HepG2 (cell line): ENCODE results near the gene SLC35A3. TPM values are rescaled to one million over a fixed set of nuclear protein-coding genes. Genes with fewer than 3 reads are reported as not detected.

Experiments
- CBX5 ChIP-seq: sonication (generic); formaldehyde crosslinking; IDR thresholded peaks from 2 replicates; pipeline ENCODE4 v1.4.0; 2020; ENCODE audit warnings: missing genetic modification reagents, borderline replicate concordance
- HMG20A ChIP-seq: IDR thresholded peaks from 2 replicates; pipeline ENCODE4 v1.6.1; 2016; ENCODE audit warnings: borderline replicate concordance
- KLF9 ChIP-seq: IDR thresholded peaks from 2 replicates; pipeline ENCODE4 v1.6.1; 2016; ENCODE audit warnings: low read depth
- MBD4 ChIP-seq: IDR thresholded peaks from 2 replicates; pipeline ENCODE4 v1.6.1; 2012; ENCODE audit warnings: low read length, inconsistent platforms, borderline replicate concordance
- MIER2 ChIP-seq: IDR thresholded peaks from 2 replicates; pipeline ENCODE4 v1.6.1; 2016; ENCODE audit warnings: missing biosample characterization, missing genetic modification reagents
- NFKB2 ChIP-seq: sonication (generic); formaldehyde crosslinking; IDR thresholded peaks from 2 replicates; pipeline ENCODE4 v1.4.0; 2020; ENCODE audit warnings: missing genetic modification reagents, borderline replicate concordance
- RAD51 ChIP-seq: fragments of 450-650 bp; IDR thresholded peaks from 2 replicates; pipeline ENCODE4 v1.6.1; 2016; ENCODE audit warnings: borderline replicate concordance
- STAG1 ChIP-seq: sonication (generic); formaldehyde crosslinking; IDR thresholded peaks from 2 replicates; pipeline ENCODE4 v1.4.0; 2020; ENCODE audit warnings: missing genetic modification reagents
- TGIF2 ChIP-seq: IDR thresholded peaks from 2 replicates; pipeline ENCODE4 v1.6.1; 2016; ENCODE audit warnings: control low read depth, missing compliant biosample characterization
- ZBTB7B ChIP-seq: sonication (generic); formaldehyde crosslinking; IDR thresholded peaks from 2 replicates; pipeline ENCODE4 v1.4.0; 2020; ENCODE audit warnings: missing genetic modification reagents
- ZFP90 ChIP-seq: sonication (generic); formaldehyde crosslinking; IDR thresholded peaks from 2 replicates; pipeline ENCODE4 v1.8.0; 2022; ENCODE audit warnings: missing genetic modification reagents, mild to moderate bottlenecking, inconsistent platforms, borderline replicate concordance
- ZNF264 ChIP-seq: sonication (generic); formaldehyde crosslinking; IDR thresholded peaks from 2 replicates; pipeline ENCODE4 v1.4.0; 2020; ENCODE audit warnings: missing genetic modification reagents
- ZNF296 ChIP-seq: sonication (generic); formaldehyde crosslinking; conservative IDR thresholded peaks from 2 replicates; pipeline ENCODE4 v1.5.0; 2020; ENCODE audit warnings: mild to moderate bottlenecking, missing genetic modification reagents
- ZNF446 ChIP-seq: sonication (generic); formaldehyde crosslinking; IDR thresholded peaks from 2 replicates; pipeline ENCODE4 v1.5.0; 2020; ENCODE audit warnings: mild to moderate bottlenecking, missing genetic modification reagents
- ZNF761 ChIP-seq: sonication (generic); formaldehyde crosslinking; conservative IDR thresholded peaks from 2 replicates; pipeline ENCODE4 v1.4.0; 2020; ENCODE audit warnings: mild to moderate bottlenecking, missing genetic modification reagents
- ZSCAN30 ChIP-seq: sonication (generic); formaldehyde crosslinking; IDR thresholded peaks from 2 replicates; pipeline ENCODE4 v1.5.0; 2020; ENCODE audit warnings: mild to moderate bottlenecking, missing genetic modification reagents
- polyA plus RNA-seq, 8 experiments: library from polyadenylated mRNA; depleted of rRNA in 3 of 8; stranded (reverse) in 7 of 8; unstranded in 1 of 8; fragments of >200 nt; fragmentation: Illumina TruSeq in 4 of 8; extraction: Trizol in 4 of 8; gene quantifications; 2 replicates each; pipeline versions ENCODE4 v1.2.1 to v1.2.3, GENCODE V29; 2011 to 2016; ENCODE audit warnings: low read depth in 4 of 8, missing spikeins in 1 of 8, mixed read lengths in 1 of 8; ENCODE audit not compliant: insufficient read depth in 1 of 8
- total RNA-seq, 5 experiments: library from RNA; depleted of rRNA; stranded (reverse); fragments of >200 nt; fragmentation: Illumina TruSeq; extraction: Trizol; gene quantifications; 2 replicates each; pipeline ENCODE4 v1.2.3, GENCODE V29; 2016; ENCODE audit warnings: low read depth in 1 of 5
- TF ChIP-seq, protein P1 (sequence below): sonication (generic); formaldehyde crosslinking; IDR thresholded peaks from 2 replicates; pipeline ENCODE4 v1.8.1; 2023; ENCODE audit warnings: missing genetic modification reagents, mild to moderate bottlenecking, borderline replicate concordance
- TF ChIP-seq, protein P2 (sequence below): sonication (generic); IDR thresholded peaks from 2 replicates; pipeline ENCODE4 v1.6.1; 2016; ENCODE audit warnings: low read depth, borderline replicate concordance
- TF ChIP-seq, protein P3 (sequence below): sonication (generic); formaldehyde crosslinking; IDR thresholded peaks from 2 replicates; pipeline ENCODE4 v1.4.0; 2020; ENCODE audit warnings: missing genetic modification reagents
- TF ChIP-seq, protein P4 (sequence below): sonication (generic); formaldehyde crosslinking; IDR thresholded peaks from 2 replicates; pipeline ENCODE4 v1.4.0; 2020; ENCODE audit warnings: missing genetic modification reagents
- TF ChIP-seq, protein P5 (sequence below): sonication (generic); formaldehyde crosslinking; IDR thresholded peaks from 2 replicates; pipeline ENCODE4 v1.4.0; 2020; ENCODE audit warnings: mild to moderate bottlenecking, missing genetic modification reagents
- TF ChIP-seq, protein P6 (sequence below): sonication (generic); formaldehyde crosslinking; IDR thresholded peaks from 2 replicates; pipeline ENCODE4 v1.8.0; 2022; ENCODE audit warnings: missing genetic modification reagents, low read depth, mild to moderate bottlenecking, borderline replicate concordance

SLC35A3 gene
- total and polyA plus RNA-seq, 2 of the 13 experiments (the other 11 are each of a cell fraction or from before 2014, with no cell fraction given), result 11.2 to 24.9 TPM

DNA sequence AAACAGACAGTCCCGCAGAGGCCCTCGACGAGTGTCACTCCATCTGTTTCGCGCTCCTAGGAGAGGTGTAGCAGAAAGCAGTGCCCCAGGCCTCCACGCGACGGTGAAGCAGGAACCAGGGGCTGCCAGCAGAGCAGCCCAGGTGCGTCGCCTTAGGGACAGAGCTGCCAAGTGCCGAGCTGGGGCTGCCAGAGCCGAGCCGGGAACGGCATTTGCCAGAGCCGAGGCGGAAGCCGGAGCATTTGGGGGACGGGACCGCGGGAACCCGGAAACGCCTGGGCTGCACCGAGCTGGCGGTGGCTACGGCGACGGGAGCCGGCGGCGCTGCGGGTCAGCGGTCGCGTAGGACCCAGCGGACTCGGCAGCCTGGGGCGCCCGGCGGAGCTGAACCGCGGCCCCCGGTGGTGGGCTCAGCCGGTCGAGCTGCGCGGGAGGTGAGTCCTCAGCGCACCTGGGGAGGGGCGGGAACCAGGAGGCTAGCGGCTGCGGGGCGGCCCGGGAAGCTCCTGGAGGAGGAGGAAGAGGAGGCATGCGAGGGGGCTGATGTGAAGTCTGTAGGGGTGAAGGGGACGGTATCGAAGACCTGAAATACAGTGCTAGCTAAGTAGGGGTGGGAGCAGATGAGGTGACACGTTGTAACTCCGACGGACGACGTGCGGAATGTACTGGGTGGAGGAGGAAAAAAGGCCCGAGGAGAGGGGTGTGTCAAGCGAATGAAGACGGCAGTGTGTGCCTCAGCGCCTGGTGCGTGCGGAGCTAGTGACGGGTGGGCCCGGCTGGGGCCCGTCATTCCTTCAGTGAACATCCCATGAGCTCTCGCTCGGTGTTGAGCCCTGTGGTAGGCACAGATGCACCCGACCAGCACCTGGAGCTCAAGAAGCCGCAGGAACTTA is at the start of gene SLC35A3 (continued):
- TF ChIP-seq KLF9 (peak; percentile 24), MBD4 (no peak), ZNF264 (CRISPR knock-in tag) (peak; percentile 94), ZSCAN30 (CRISPR knock-in tag) (no peak), HMG20A (CRISPR knock-in tag) (peak; percentile 65; the same call in 1 of the 2 replicates), ZNF446 (CRISPR knock-in tag) (peak; percentile 70; the same call in 1 of the 2 replicates), NFKB2 (peak; percentile 97), TGIF2 (CRISPR knock-in tag) (peak; percentile 90; the same call in 1 of the 2 replicates), ZNF296 (CRISPR knock-in tag) (no peak), ZNF761 (CRISPR knock-in tag) (peak; percentile 95; the same call in 1 of the 2 replicates), STAG1 (CRISPR knock-in tag) (peak; percentile 39), RAD51 (no peak), ZBTB7B (CRISPR knock-in tag) (peak; percentile 93), CBX5 (CRISPR knock-in tag) (peak; percentile 97), ZFP90 (CRISPR knock-in tag) (peak; percentile 94; the same call in 1 of the 2 replicates), MIER2 (CRISPR knock-in tag) (no peak)
- TF ChIP-seq, protein P1, sequence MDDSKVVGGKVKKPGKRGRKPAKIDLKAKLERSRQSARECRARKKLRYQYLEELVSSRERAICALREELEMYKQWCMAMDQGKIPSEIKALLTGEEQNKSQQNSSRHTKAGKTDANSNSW (CRISPR knock-in tag), result no peak; the same call in 1 of the 2 replicates
- TF ChIP-seq, protein P2, sequence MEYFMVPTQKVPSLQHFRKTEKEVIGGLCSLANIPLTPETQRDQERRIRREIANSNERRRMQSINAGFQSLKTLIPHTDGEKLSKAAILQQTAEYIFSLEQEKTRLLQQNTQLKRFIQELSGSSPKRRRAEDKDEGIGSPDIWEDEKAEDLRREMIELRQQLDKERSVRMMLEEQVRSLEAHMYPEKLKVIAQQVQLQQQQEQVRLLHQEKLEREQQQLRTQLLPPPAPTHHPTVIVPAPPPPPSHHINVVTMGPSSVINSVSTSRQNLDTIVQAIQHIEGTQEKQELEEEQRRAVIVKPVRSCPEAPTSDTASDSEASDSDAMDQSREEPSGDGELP, result peak; percentile 71; the same call in 1 of the 2 replicates
- TF ChIP-seq, protein P3, sequence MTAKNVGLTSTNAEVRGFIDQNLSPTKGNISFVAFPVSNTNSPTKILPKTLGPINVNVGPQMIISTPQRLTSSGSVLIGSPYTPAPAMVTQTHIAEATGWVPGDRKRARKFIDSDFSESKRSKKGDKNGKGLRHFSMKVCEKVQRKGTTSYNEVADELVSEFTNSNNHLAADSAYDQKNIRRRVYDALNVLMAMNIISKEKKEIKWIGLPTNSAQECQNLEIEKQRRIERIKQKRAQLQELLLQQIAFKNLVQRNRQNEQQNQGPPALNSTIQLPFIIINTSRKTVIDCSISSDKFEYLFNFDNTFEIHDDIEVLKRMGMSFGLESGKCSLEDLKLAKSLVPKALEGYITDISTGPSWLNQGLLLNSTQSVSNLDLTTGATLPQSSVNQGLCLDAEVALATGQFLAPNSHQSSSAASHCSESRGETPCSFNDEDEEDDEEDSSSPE (CRISPR knock-in tag), result peak; percentile 84
- TF ChIP-seq, protein P4, sequence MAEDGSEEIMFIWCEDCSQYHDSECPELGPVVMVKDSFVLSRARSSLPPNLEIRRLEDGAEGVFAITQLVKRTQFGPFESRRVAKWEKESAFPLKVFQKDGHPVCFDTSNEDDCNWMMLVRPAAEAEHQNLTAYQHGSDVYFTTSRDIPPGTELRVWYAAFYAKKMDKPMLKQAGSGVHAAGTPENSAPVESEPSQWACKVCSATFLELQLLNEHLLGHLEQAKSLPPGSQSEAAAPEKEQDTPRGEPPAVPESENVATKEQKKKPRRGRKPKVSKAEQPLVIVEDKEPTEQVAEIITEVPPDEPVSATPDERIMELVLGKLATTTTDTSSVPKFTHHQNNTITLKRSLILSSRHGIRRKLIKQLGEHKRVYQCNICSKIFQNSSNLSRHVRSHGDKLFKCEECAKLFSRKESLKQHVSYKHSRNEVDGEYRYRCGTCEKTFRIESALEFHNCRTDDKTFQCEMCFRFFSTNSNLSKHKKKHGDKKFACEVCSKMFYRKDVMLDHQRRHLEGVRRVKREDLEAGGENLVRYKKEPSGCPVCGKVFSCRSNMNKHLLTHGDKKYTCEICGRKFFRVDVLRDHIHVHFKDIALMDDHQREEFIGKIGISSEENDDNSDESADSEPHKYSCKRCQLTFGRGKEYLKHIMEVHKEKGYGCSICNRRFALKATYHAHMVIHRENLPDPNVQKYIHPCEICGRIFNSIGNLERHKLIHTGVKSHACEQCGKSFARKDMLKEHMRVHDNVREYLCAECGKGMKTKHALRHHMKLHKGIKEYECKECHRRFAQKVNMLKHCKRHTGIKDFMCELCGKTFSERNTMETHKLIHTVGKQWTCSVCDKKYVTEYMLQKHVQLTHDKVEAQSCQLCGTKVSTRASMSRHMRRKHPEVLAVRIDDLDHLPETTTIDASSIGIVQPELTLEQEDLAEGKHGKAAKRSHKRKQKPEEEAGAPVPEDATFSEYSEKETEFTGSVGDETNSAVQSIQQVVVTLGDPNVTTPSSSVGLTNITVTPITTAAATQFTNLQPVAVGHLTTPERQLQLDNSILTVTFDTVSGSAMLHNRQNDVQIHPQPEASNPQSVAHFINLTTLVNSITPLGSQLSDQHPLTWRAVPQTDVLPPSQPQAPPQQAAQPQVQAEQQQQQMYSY, result peak; percentile 71
- TF ChIP-seq, protein P5, sequence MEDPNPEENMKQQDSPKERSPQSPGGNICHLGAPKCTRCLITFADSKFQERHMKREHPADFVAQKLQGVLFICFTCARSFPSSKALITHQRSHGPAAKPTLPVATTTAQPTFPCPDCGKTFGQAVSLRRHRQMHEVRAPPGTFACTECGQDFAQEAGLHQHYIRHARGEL (CRISPR knock-in tag), result peak; percentile 85; the same call in 1 of the 2 replicates
- TF ChIP-seq, protein P6, sequence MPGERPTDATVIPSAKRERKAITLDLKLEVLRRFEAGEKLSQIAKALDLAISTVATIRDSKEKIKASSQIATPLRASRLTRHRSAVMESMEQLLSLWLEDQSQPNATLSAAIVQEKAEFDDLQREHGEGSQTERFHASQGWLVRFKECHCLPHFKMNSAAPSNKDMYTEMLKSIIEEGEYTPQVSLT (CRISPR knock-in tag), result no peak; the same call in 1 of the 2 replicates
